Mucosa of rectum (tissue), 2 donors: ENCODE data around the gene C1orf94.

Experiments used
- H3K27ac ChIP-seq, 2 donors: one replicate each; pipeline ENCODE4 v1.7.0; 2013; ENCODE audit warnings: inconsistent platforms in 2 of 2, low read depth in 2 of 2, low read length in 2 of 2
- H3K27me3 ChIP-seq, 2 donors: one replicate each; pipeline ENCODE4 v1.7.0; 2013; ENCODE audit warnings: low read length in 2 of 2; ENCODE audit not compliant: control insufficient read depth in 2 of 2, insufficient read depth in 2 of 2
- H3K36me3 ChIP-seq, 2 donors: one replicate each; pipeline ENCODE4 v1.7.0; 2013; ENCODE audit warnings: low read length in 2 of 2; ENCODE audit not compliant: control insufficient read depth in 2 of 2, insufficient read depth in 2 of 2
- H3K4me1 ChIP-seq, 2 donors: one replicate each; pipeline ENCODE4 v1.7.0; 2013; ENCODE audit warnings: low read length in 2 of 2, mild to moderate bottlenecking in 1 of 2; ENCODE audit not compliant: control insufficient read depth in 2 of 2, insufficient read depth in 2 of 2
- H3K4me3 ChIP-seq, 2 donors: one replicate each; pipeline ENCODE4 v1.7.0; 2013; ENCODE audit warnings: low read length in 2 of 2
- H3K9ac ChIP-seq, 2 donors: one replicate each; pipeline ENCODE4 v1.7.0; 2013; ENCODE audit warnings: low read length in 2 of 2, low read depth in 1 of 2, mild to moderate bottlenecking in 1 of 2
- H3K9me3 ChIP-seq, 2 donors: one replicate each; pipeline ENCODE4 v1.7.0; 2013; ENCODE audit warnings: low read length in 2 of 2; ENCODE audit not compliant: control insufficient read depth in 2 of 2
- donor health status: healthy.
- donor health status: Normal muscosa, but diverticular disease.

C1orf94 gene

DNA sequence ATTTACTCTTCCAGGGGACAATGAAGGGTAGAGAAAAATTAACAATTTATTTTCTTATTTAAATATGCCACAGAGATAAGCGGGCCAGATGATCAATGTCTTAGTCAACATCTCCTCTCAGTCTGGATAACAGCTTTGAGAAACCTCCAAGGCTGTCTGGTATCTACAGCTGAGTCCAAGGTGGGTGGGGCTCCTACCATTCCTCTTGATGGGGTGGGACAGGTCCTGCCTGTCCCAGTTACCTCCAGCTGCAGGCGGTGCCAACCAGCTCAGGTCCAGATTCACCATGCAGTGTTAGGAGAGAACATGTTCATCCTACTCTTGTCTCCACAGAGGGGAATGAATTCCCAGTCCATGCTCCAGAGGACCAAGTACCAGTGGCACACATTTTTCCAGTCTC is 32.7 kb upstream of the C1orf94 start:
- no peak overlapping the region for H3K4me3 ChIP-seq
- no peaks in the 10 kb centered on the region for H3K4me1 ChIP-seq
- H3K36me3 ChIP-seq, result no peaks in the 10 kb centered on the region
- no peak overlapping the region for H3K9ac ChIP-seq
- no peaks in the 10 kb centered on the region for H3K9me3 ChIP-seq
- H3K27ac ChIP-seq, result no peak overlapping the region
- H3K27me3 ChIP-seq, result no peaks in the 10 kb centered on the region

DNA sequence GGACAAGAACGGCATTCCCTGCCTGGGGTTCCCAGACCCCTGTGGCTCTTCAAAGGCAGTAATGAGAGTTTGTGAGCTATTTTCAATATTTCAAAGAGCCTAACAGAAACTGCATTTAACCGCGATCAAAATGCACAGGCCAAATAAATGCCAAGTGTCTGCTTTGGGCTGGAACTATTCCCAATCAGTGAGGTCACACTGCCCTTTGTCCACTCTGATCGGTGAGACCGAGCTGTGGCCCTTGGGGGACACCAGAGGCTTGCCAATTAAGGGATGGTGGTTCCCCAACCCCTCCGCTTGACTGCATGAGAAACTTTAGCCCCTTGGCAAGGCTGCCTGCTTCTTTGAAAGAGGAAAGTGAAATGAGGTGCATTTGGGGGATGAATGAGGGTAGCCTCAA is 31.9 kb upstream of the C1orf94 start:
- Histone ChIP-seq H3K9me3 (no peaks in the 10 kb centered on the region), H3K4me3 (no peak overlapping the region), H3K27ac (no peak overlapping the region), H3K9ac (no peak overlapping the region), H3K36me3 (no peaks in the 10 kb centered on the region), H3K4me1 (no peaks in the 10 kb centered on the region), H3K27me3 (no peaks in the 10 kb centered on the region)

DNA sequence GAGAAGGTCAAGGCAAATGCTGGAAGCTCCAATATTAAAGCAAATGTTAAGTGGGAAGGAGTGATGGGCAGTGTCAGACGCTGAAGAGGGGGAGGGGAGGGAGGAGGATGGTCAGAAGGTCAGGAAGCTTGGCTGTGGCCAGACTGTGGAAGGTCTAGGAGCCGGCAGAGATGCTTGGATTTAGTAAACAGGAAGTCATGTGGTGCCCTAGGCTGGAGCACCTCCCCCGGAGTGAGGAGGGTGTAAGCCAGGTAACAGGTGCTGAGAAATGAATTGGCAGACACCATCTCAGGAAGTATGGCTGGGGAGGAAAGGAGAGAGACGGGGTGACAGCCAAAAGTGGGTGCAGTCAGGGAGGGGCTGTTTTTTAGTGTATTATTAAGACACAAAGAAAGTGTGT is 29.4 kb upstream of the C1orf94 start:
- Histone ChIP-seq H3K9me3 (no peaks in the 10 kb centered on the region), H3K4me3 (no peak overlapping the region), H3K27me3 (no peaks in the 10 kb centered on the region), H3K36me3 (no peaks in the 10 kb centered on the region), H3K9ac (no peak overlapping the region), H3K4me1 (no peaks in the 10 kb centered on the region), H3K27ac (no peak overlapping the region)

GRCh38 chr1:34149501-34149900 is 27.2 kb upstream of the C1orf94 start:
- Histone ChIP-seq H3K4me3 (no peak overlapping the region), H3K4me1 (no peaks in the 10 kb centered on the region), H3K27ac (no peak overlapping the region), H3K27me3 (no peaks in the 10 kb centered on the region), H3K9me3 (no peaks in the 10 kb centered on the region), H3K9ac (no peak overlapping the region), H3K36me3 (no peaks in the 10 kb centered on the region)

- Histone ChIP-seq H3K36me3 (no peaks in the 10 kb centered on the region), H3K9me3 (no peaks in the 10 kb centered on the region), H3K27ac (no peak overlapping the region), H3K27me3 (peaks cover 0 to 2% of the 10 kb centered on the region in 2 donors), H3K4me1 (no peaks in the 10 kb centered on the region), H3K4me3 (no peak overlapping the region), H3K9ac (no peak overlapping the region)
These were observed 23.5 kb upstream of the C1orf94 start for GRCh38 chr1:34153246-34153645.

GRCh38 chr1:34155860-34156259 is 20.8 kb upstream of the C1orf94 start:
- Histone ChIP-seq H3K27me3 (peaks cover 3 to 7% of the 10 kb centered on the region in 2 donors), H3K27ac (no peak overlapping the region), H3K36me3 (no peaks in the 10 kb centered on the region), H3K4me1 (no peaks in the 10 kb centered on the region), H3K9ac (no peak overlapping the region), H3K9me3 (no peaks in the 10 kb centered on the region), H3K4me3 (no peak overlapping the region)

GRCh38 chr1:34156739-34157138 is 20.0 kb upstream of the C1orf94 start:
- H3K4me3 ChIP-seq, result no peak overlapping the region
- peaks cover 3 to 12% of the 10 kb centered on the region in 2 donors for H3K27me3 ChIP-seq
- H3K36me3 ChIP-seq, result no peaks in the 10 kb centered on the region
- H3K4me1 ChIP-seq, result no peaks in the 10 kb centered on the region
- no peak overlapping the region for H3K27ac ChIP-seq
- H3K9me3 ChIP-seq, result no peaks in the 10 kb centered on the region
- no peak overlapping the region for H3K9ac ChIP-seq

GRCh38 chr1:34162852-34163766 is 13.6 kb upstream of the C1orf94 start:
- Histone ChIP-seq H3K27ac (no peak overlapping the region), H3K27me3 (peaks cover 24 to 46% of the 10 kb centered on the region in 2 donors), H3K4me3 (peak overlapping the region; percentile 48 to 50), H3K9ac (no peak overlapping the region), H3K4me1 (peaks cover 0 to 3% of the 10 kb centered on the region in 2 donors), H3K36me3 (no peaks in the 10 kb centered on the region), H3K9me3 (no peaks in the 10 kb centered on the region)

DNA sequence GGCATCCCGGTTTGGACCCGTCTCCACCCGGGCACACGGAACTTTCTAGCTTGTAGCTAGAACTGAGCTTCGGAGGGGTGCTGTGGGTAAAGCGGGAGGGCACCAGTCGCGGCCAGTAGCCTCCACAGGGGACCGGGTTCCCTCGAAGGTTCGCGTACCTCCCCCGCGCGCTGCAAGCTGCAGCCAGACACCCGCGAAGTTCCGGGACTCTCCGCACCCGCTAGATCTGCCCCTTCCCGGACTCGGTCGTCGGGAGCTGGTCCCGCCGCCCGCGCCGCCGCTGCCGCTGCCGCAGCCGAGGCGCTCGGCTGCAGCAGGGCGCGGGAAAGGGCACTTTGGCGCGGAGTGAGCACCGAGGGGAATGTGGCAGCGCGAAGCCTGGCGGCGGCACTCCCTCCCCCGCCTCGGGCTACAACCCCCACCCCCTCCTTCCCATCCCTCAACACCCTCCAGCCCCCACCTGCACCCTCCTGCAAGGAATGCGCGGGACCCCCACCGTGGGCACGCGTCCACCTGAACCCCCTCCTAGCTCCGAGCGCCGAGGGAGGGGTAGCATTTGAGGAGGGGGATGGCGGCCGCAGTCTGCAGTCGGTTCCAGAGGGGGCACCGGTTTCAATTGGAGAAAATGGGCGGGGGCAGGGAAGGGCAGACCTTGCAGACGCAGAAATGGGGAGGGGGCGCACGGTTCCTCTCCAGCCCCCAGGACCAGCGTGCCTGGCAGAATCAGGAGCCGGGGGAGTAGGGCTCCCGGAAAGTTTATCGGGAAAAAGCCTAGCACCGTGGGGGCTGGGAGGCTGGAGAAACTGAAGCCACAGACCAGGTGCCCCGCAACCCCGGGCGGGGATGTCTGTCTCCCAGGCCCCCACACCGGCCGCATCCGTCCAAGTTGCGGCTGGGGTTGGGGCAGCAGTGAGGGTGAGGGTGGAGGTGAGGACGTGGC is 12.6 kb upstream of the C1orf94 start:
- H3K4me3 ChIP-seq, result peak overlapping the region; percentile 48 to 50
- no peak overlapping the region for H3K9ac ChIP-seq
- H3K27me3 ChIP-seq, result peaks cover 24 to 46% of the 10 kb centered on the region in 2 donors
- H3K36me3 ChIP-seq, result no peaks in the 10 kb centered on the region
- no peaks in the 10 kb centered on the region for H3K9me3 ChIP-seq
- no peak overlapping the region for H3K27ac ChIP-seq
- H3K4me1 ChIP-seq, result peaks cover 0 to 3% of the 10 kb centered on the region in 2 donors
